Smooth muscle cell (in vitro differentiated cells): ENCODE results near the gene GTSE1. TPM values are rescaled to one million over a fixed set of nuclear protein-coding genes. Genes with fewer than 3 reads are reported as not detected.

Source experiments
- DNase-seq: peaks from one replicate; lab custom pipeline; 2025; ENCODE audit not compliant: unreplicated experiment; lab: John Stamatoyannopoulos, UW
- H2AFZ ChIP-seq: fragments of 200-600 bp; sonication (generic); 2 replicates; pipeline ENCODE4 v1.6.0; 2016; ENCODE audit warnings: antibody characterized with exemption, low read depth, mild to moderate bottlenecking
- H3F3A ChIP-seq: fragments of 200-600 bp; sonication (generic); 2 replicates; pipeline ENCODE4 v1.6.0; 2017; ENCODE audit warnings: antibody characterized with exemption, low read depth
- H3K27ac ChIP-seq: fragments of 200-600 bp; sonication (generic); 2 replicates; pipeline ENCODE4 v1.5.1; 2016; ENCODE audit warnings: low read depth, mild to moderate bottlenecking
- H3K27me3 ChIP-seq: fragments of 200-600 bp; sonication (generic); 2 replicates; pipeline ENCODE4 v1.6.1; 2016; ENCODE audit warnings: low read depth, mild to moderate bottlenecking
- H3K36me3 ChIP-seq: fragments of 200-600 bp; sonication (generic); 2 replicates; pipeline ENCODE4 v1.5.1; 2016; ENCODE audit warnings: low read depth
- H3K4me1 ChIP-seq: fragments of 200-600 bp; sonication (generic); 2 replicates; pipeline ENCODE4 v1.5.1; 2016; ENCODE audit warnings: low read depth
- H3K4me2 ChIP-seq: fragments of 200-600 bp; sonication (generic); 2 replicates; pipeline ENCODE4 v1.6.0; 2016; ENCODE audit warnings: mild to moderate bottlenecking
- H3K4me3 ChIP-seq: fragments of 200-600 bp; sonication (generic); 2 replicates; pipeline ENCODE4 v1.5.1; 2016; ENCODE audit warnings: mild to moderate bottlenecking
- H3K79me2 ChIP-seq: fragments of 200-600 bp; sonication (generic); 2 replicates; pipeline ENCODE4 v1.6.0; 2016; ENCODE audit warnings: low read depth, mild to moderate bottlenecking
- H3K9ac ChIP-seq: fragments of 200-600 bp; sonication (generic); 2 replicates; pipeline ENCODE4 v1.6.0; 2016; ENCODE audit warnings: low read depth
- H3K9me3 ChIP-seq: fragments of 200-600 bp; sonication (generic); replicated peaks from 2 replicates; pipeline ENCODE4 v1.5.1; 2016; ENCODE audit warnings: low read depth
- H4K20me1 ChIP-seq: fragments of 200-600 bp; sonication (generic); 2 replicates; pipeline ENCODE4 v1.6.0; 2016; ENCODE audit warnings: low read depth
- WGBS: methylation state at CpG from one replicate; pipeline ENCODE4 v1.1.7; 2016; ENCODE audit warnings: low lambda C conversion rate; 5-methylcytosine and 5-hydroxymethylcytosine counted together
- polyA plus RNA-seq: library from polyadenylated mRNA; unstranded; fragments of >200 nt; fragmentation: Nextera tagmentation; extraction: Ambion mirVana; gene quantifications from 2 replicates; pipeline ENCODE4 v1.2.1, GENCODE V29; 2016
- total RNA-seq: library from RNA; depleted of rRNA; stranded (reverse); fragments of >200 nt; gene quantifications from 2 replicates; pipeline ENCODE4 v1.2.3, GENCODE V29; 2014
- TF ChIP-seq, protein P1 (sequence below): fragments of 200-600 bp; sonication (generic); IDR thresholded peaks from 2 replicates; pipeline ENCODE4 v1.5.1; 2017; ENCODE audit warnings: borderline replicate concordance, mild to moderate bottlenecking, antibody characterized with exemption; ENCODE audit not compliant: insufficient read depth, poor library complexity, severe bottlenecking

GTSE1 gene
- total and polyA plus RNA-seq, 2 experiments from 2014 or later: 3.6 to 6.8 TPM

- H4K20me1 ChIP-seq: no peaks in the 10 kb centered on the region
- 83% methylated on average over 3 of the region's 3 CpGs for WGBS
- no peak overlapping the region for H2AFZ ChIP-seq
- H3K9me3 ChIP-seq: no peaks in the 10 kb centered on the region
- TF ChIP-seq, protein P1, sequence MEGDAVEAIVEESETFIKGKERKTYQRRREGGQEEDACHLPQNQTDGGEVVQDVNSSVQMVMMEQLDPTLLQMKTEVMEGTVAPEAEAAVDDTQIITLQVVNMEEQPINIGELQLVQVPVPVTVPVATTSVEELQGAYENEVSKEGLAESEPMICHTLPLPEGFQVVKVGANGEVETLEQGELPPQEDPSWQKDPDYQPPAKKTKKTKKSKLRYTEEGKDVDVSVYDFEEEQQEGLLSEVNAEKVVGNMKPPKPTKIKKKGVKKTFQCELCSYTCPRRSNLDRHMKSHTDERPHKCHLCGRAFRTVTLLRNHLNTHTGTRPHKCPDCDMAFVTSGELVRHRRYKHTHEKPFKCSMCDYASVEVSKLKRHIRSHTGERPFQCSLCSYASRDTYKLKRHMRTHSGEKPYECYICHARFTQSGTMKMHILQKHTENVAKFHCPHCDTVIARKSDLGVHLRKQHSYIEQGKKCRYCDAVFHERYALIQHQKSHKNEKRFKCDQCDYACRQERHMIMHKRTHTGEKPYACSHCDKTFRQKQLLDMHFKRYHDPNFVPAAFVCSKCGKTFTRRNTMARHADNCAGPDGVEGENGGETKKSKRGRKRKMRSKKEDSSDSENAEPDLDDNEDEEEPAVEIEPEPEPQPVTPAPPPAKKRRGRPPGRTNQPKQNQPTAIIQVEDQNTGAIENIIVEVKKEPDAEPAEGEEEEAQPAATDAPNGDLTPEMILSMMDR: no peak
- H3K4me2 ChIP-seq: no peak overlapping the region
- no peak for DNase-seq
- no peaks in the 10 kb centered on the region for H3F3A ChIP-seq
- H3K4me1 ChIP-seq: no peaks in the 10 kb centered on the region
- H3K4me3 ChIP-seq: no peak overlapping the region
- H3K36me3 ChIP-seq: no peaks in the 10 kb centered on the region
- no peak overlapping the region for H3K9ac ChIP-seq
- H3K27ac ChIP-seq: no peak overlapping the region
- H3K27me3 ChIP-seq: no peaks in the 10 kb centered on the region
- H3K79me2 ChIP-seq: no peaks in the 10 kb centered on the region
Measured at GRCh38 chr22:46286006-46286405, 10.7 kb upstream of the GTSE1 start.

- Histone ChIP-seq H3K4me3 (no peak overlapping the region), H3K79me2 (no peaks in the 10 kb centered on the region), H3K9me3 (no peaks in the 10 kb centered on the region), H3K9ac (no peak overlapping the region), H3K27ac (no peak overlapping the region), H4K20me1 (no peaks in the 10 kb centered on the region), H3F3A (no peaks in the 10 kb centered on the region), H3K4me2 (no peak overlapping the region), H3K36me3 (no peaks in the 10 kb centered on the region), H3K27me3 (no peaks in the 10 kb centered on the region), H3K4me1 (no peaks in the 10 kb centered on the region), H2AFZ (no peak overlapping the region)
- TF ChIP-seq, protein P1: no peak
- 96% methylated on average over 15 of the region's 15 CpGs for WGBS
- DNase-seq: no peak
Measured at GRCh38 chr22:46286941-46287872, 9.5 kb upstream of the GTSE1 start.

DNA sequence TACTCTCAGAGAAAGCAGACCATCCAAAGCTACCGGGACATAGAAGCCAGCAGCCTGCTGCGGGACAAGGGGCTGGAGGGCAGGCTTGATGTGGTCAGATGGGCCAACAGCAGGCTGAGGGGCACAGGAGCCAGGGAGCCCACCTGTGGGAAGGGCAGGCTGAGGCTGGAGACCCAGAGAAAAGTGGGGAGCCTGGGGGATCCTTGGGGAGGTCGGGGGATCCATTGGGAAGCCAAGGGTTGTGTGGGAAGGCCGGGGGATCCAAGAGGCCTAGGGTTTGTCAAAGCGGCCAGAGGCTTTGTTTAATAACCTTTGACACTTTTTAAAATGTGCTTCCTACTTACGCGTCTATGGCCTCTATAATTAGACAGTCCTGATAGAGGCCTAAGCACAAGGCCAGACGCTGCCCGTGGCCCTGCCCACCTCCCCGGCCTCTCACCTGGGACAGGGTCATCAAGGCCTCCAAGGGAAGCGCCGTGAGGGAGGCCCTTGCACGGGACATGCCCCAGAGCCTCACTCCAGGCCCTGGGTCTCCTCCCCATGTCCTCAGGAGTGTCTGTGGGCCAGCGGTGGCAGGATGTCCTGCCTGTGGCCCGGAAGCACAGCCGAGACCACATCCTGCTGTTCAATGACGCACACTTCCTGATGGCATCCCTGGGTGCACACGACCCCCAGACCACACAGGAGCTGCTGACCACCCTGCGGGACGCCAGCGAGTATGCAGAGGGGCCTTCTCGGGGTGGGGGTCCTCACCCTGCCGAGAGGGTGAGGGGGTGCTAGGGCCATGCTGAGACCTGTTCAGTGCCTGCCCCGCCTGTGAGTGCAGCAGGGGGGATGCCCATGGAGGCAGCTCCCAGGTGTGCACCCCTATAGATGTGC, 8.6 kb upstream of the GTSE1 start:
- no peak overlapping the region for H3K4me3 ChIP-seq
- no peak for DNase-seq
- no peaks in the 10 kb centered on the region for H3K79me2 ChIP-seq
- H3K4me2 ChIP-seq: no peak overlapping the region
- H3K9ac ChIP-seq: no peak overlapping the region
- TF ChIP-seq, protein P1: no peak
- H3K36me3 ChIP-seq: no peaks in the 10 kb centered on the region
- no peaks in the 10 kb centered on the region for H3F3A ChIP-seq
- WGBS: 92% methylated on average over 23 of the region's 24 CpGs
- no peaks in the 10 kb centered on the region for H3K9me3 ChIP-seq
- no peaks in the 10 kb centered on the region for H3K4me1 ChIP-seq
- H3K27me3 ChIP-seq: no peaks in the 10 kb centered on the region
- H3K27ac ChIP-seq: no peak overlapping the region
- H2AFZ ChIP-seq: no peak overlapping the region
- no peaks in the 10 kb centered on the region for H4K20me1 ChIP-seq
